MCF 10A (cell line): ENCODE data around the gene LRP1B. TPM values are rescaled to one million over a fixed set of nuclear protein-coding genes. Genes with fewer than 3 reads are reported as not detected.

Experiments used
- BruUV-seq: library from RNA; stranded (reverse); fragments of 400-500 nt; replicated peaks from 2 replicates; lab custom pipeline; 2021; lab: Mats Ljungman, UMichigan
- CTCF ChIA-PET: fragments of 300-600 bp; sonication (Branson Sonifier 250); formaldehyde crosslinking; extraction: SDS; loops from one replicate; lab custom pipeline; 2021; ENCODE audit warnings: antibody characterized with exemption, inconsistent platforms; lab: Yijun Ruan, JAX
- POLR2A ChIA-PET: fragments of 300-600, 350-650 bp; sonication (Branson Sonifier 250); formaldehyde crosslinking; extraction: SDS; loops from one replicate; lab custom pipeline; 2020; ENCODE audit warnings: antibody characterized with exemption, inconsistent platforms; lab: Yijun Ruan, JAX
- DNase-seq: peaks from one replicate; pipeline ENCODE4 v3.0.0-alpha.2; 2018; ENCODE audit not compliant: unreplicated experiment
- H3K27ac Mint-ChIP-seq: one replicate; pipeline ENCODE4 v1.8.0; 2022; ENCODE audit warnings: mild to moderate bottlenecking, low read depth, mixed read lengths; ENCODE audit not compliant: unreplicated experiment
- H3K27me3 Mint-ChIP-seq: one replicate; pipeline ENCODE4 v1.8.0; 2022; ENCODE audit warnings: mixed read lengths; ENCODE audit not compliant: insufficient read depth, unreplicated experiment
- H3K36me3 Mint-ChIP-seq: one replicate; pipeline ENCODE4 v1.8.0; 2022; ENCODE audit warnings: mild to moderate bottlenecking, moderate library complexity, mixed read lengths; ENCODE audit not compliant: insufficient read depth, unreplicated experiment
- H3K4me1 Mint-ChIP-seq: one replicate; pipeline ENCODE4 v1.8.0; 2022; ENCODE audit warnings: mixed read lengths; ENCODE audit not compliant: insufficient read depth, unreplicated experiment
- H3K4me3 Mint-ChIP-seq: one replicate; pipeline ENCODE4 v1.8.0; 2022; ENCODE audit warnings: mild to moderate bottlenecking, moderate library complexity, mixed read lengths; ENCODE audit not compliant: unreplicated experiment
- H3K9me3 Mint-ChIP-seq: one replicate; pipeline ENCODE4 v1.8.0; 2022; ENCODE audit warnings: mixed read lengths; ENCODE audit not compliant: unreplicated experiment
- intact Hi-C: fragments of 100-400 bp; cut with micrococcal nuclease; formaldehyde crosslinking; loops from 2 replicates; pipeline ENCODE4 v1.14.1; 2022
- total RNA-seq: library from RNA; stranded (reverse); gene quantifications from 2 replicates; pipeline ENCODE4 v1.2.3, GENCODE V29; 2022
- TF ChIP-seq, protein P1 (sequence below): fragments of 200-600 bp; IDR thresholded peaks from one replicate; pipeline ENCODE4 v1.8.0; 2022; ENCODE audit warnings: antibody characterized with exemption, mild to moderate bottlenecking; ENCODE audit not compliant: unreplicated experiment

The LRP1B gene
- total RNA-seq, 1 experiment from 2014 or later, result not detected

GRCh38 chr2:141020346-141020745 lies 1110.5 kb downstream of the LRP1B start:
- H3K4me3 Mint-ChIP-seq, result no peak overlapping the region
- H3K36me3 Mint-ChIP-seq, result peaks cover 5% of the 10 kb centered on the region
- BruUV-seq, result no TSS peak
- POLR2A ChIA-PET, result interaction anchor here (1.1 to 1.2 kb wide), 2 partner anchors 10 to 22 kb away, joined by 4 to 8 read pairs; no protein-coding TSS in a partner anchor
- TF ChIP-seq, protein P1, sequence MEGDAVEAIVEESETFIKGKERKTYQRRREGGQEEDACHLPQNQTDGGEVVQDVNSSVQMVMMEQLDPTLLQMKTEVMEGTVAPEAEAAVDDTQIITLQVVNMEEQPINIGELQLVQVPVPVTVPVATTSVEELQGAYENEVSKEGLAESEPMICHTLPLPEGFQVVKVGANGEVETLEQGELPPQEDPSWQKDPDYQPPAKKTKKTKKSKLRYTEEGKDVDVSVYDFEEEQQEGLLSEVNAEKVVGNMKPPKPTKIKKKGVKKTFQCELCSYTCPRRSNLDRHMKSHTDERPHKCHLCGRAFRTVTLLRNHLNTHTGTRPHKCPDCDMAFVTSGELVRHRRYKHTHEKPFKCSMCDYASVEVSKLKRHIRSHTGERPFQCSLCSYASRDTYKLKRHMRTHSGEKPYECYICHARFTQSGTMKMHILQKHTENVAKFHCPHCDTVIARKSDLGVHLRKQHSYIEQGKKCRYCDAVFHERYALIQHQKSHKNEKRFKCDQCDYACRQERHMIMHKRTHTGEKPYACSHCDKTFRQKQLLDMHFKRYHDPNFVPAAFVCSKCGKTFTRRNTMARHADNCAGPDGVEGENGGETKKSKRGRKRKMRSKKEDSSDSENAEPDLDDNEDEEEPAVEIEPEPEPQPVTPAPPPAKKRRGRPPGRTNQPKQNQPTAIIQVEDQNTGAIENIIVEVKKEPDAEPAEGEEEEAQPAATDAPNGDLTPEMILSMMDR, result no peak
- peak; percentile 43 for DNase-seq
- intact Hi-C loops, result no loop called here
- peaks cover 15% of the 10 kb centered on the region for H3K4me1 Mint-ChIP-seq
- no peaks in the 10 kb centered on the region for H3K9me3 Mint-ChIP-seq
- H3K27ac Mint-ChIP-seq, result peak overlapping the region; percentile 97
- CTCF ChIA-PET, result no interaction called here
- no peaks in the 10 kb centered on the region for H3K27me3 Mint-ChIP-seq

- ChIA-PET CTCF (no interaction called here), POLR2A (no interaction called here)
- Mint-ChIP-seq H3K4me3 (no peak overlapping the region), H3K27ac (no peak overlapping the region), H3K36me3 (no peaks in the 10 kb centered on the region), H3K4me1 (peaks cover 4% of the 10 kb centered on the region), H3K9me3 (no peaks in the 10 kb centered on the region), H3K27me3 (no peaks in the 10 kb centered on the region)
- no peak for DNase-seq
- intact Hi-C loops, result no loop called here
- TF ChIP-seq, protein P1, result no peak
- no TSS peak for BruUV-seq
Observed at GRCh38 chr2:141015341-141016047, 1115.3 kb downstream of the LRP1B start.

DNA sequence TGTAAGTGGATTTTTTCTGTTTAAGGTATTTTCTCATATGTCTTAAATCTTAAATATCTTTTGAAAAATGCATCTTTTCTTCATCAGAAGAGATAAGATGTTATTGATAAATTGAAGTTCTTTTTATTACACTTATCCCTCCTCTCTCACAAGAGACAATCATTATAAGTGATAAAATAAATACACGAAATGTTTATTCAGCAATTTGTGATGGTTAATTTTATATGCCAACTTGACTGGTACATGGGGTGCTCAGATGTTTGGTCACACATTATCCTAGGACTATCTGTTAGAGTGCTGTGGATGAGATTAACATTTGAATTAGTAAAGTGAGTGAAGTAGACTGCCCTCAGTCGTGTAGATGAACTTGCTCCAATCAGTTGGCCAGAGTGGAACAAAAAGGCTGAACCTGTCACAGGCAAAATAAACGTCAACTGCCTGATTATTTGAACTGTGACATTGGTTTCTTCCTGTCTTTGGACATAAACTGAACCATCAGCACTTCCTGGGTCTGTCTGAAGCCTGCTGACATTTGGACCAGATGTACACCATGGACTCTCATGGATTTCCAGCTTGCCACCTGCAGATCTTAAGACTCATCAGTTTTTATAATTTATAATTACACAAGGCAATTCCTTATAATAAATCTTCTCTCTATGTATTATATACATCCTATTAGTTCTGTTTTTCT lies 1126.7 kb downstream of the LRP1B start:
- BruUV-seq, result no TSS peak
- Mint-ChIP-seq H3K27me3 (no peaks in the 10 kb centered on the region), H3K36me3 (no peaks in the 10 kb centered on the region), H3K27ac (no peak overlapping the region), H3K4me1 (no peaks in the 10 kb centered on the region), H3K4me3 (no peak overlapping the region), H3K9me3 (peaks cover 8% of the 10 kb centered on the region)
- DNase-seq, result no peak
- ChIA-PET CTCF (no interaction called here), POLR2A (no interaction called here)
- intact Hi-C loops, result no loop called here
- TF ChIP-seq, protein P1, result no peak

DNA sequence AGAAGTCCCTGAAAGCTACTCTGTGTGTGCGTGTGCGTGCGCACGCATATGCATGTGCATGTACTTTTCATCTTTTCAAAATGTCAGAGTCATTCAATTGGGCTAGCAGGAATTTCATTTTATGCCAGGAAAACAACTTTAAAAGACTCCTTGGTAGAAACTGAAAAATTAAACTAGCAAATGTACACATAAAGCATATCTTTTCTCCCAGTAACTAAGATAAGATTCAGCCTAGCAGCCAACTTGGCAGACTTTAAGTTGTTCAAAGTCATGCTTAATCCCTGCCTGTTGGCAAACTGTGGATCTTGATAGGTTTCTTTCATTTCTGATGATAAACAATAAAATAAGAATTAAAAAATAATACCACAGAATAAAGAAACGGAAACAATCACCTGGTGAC lies 1129.1 kb downstream of the LRP1B start:
- no TSS peak for BruUV-seq
- DNase-seq, result no peak
- H3K27ac Mint-ChIP-seq, result no peak overlapping the region
- POLR2A ChIA-PET, result no interaction called here
- peaks cover 9% of the 10 kb centered on the region for H3K4me1 Mint-ChIP-seq
- intact Hi-C loops, result no loop called here
- no peak overlapping the region for H3K4me3 Mint-ChIP-seq
- no peaks in the 10 kb centered on the region for H3K36me3 Mint-ChIP-seq
- TF ChIP-seq, protein P1, result no peak
- peaks cover 8% of the 10 kb centered on the region for H3K9me3 Mint-ChIP-seq
- CTCF ChIA-PET, result no interaction called here
- no peaks in the 10 kb centered on the region for H3K27me3 Mint-ChIP-seq
